OCI-LY7 (cell line): ENCODE results near the gene ADCY5. TPM values are rescaled to one million over a fixed set of nuclear protein-coding genes. Genes with fewer than 3 reads are reported as not detected.

ENCODE experiments used
- BruUV-seq: library from RNA; stranded (reverse); fragments of 400-500 nt; replicated peaks from 2 replicates; lab custom pipeline; 2021; lab: Mats Ljungman, UMichigan
- CTCF ChIA-PET: fragments of 300-600 bp; sonication (Branson Sonifier 250); formaldehyde crosslinking; loops from one replicate; lab custom pipeline; 2022; ENCODE audit warnings: antibody characterized with exemption; ENCODE audit not compliant: unreplicated experiment; lab: Charles Lee
- POLR2A ChIA-PET: fragments of 300-600 bp; sonication (Branson Sonifier 250); formaldehyde crosslinking; loops from one replicate; lab custom pipeline; 2022; ENCODE audit warnings: antibody characterized with exemption; lab: Charles Lee
- DNase-seq: peaks from one replicate; pipeline ENCODE4 v3.0.0-alpha.2; 2015; ENCODE audit warnings: low spot score
- H2AFZ ChIP-seq: fragments of 200-600 bp; sonication (generic), shearing (Covaris generic); 2 replicates; pipeline ENCODE4 v1.6.1; 2014; ENCODE audit warnings: mild to moderate bottlenecking, antibody characterized with exemption, low read length, moderate library complexity
- H3K27ac ChIP-seq: fragments of 200-600 bp; sonication (generic); 2 replicates; pipeline ENCODE4 v1.5.1; 2014; ENCODE audit warnings: mixed run types, low read depth, mild to moderate bottlenecking, moderate library complexity, low read length, inconsistent platforms; ENCODE audit not compliant: poor library complexity, severe bottlenecking
- H3K36me3 ChIP-seq: fragments of 200-600 bp; sonication (generic); 2 replicates; pipeline ENCODE4 v1.6.1; 2014; ENCODE audit warnings: mild to moderate bottlenecking, antibody characterized with exemption, low read length, moderate library complexity, mixed read lengths; ENCODE audit not compliant: insufficient read depth
- H3K4me1 ChIP-seq: fragments of 200-600 bp; sonication (generic); 2 replicates; pipeline ENCODE4 v1.5.1; 2014; ENCODE audit warnings: mild to moderate bottlenecking, low read length; ENCODE audit not compliant: insufficient read depth, poor library complexity, severe bottlenecking
- H3K4me2 ChIP-seq: fragments of 200-600 bp; sonication (generic); 2 replicates; pipeline ENCODE4 v1.6.1; 2014; ENCODE audit warnings: mild to moderate bottlenecking, low read length
- H3K4me3 ChIP-seq: fragments of 200-600 bp; sonication (generic); 2 replicates; pipeline ENCODE4 v1.5.1; 2014; ENCODE audit warnings: mild to moderate bottlenecking, low read depth, low read length; ENCODE audit not compliant: poor library complexity, severe bottlenecking
- H3K79me2 ChIP-seq: fragments of 200-600 bp; sonication (generic); 2 replicates; pipeline ENCODE4 v1.6.1; 2016; ENCODE audit warnings: low read depth, mild to moderate bottlenecking, low read length, moderate library complexity, mixed read lengths; ENCODE audit not compliant: insufficient read depth
- H3K9me2 ChIP-seq: fragments of 200-600 bp; sonication (generic); 2 replicates; pipeline ENCODE4 v1.6.1; 2016; ENCODE audit warnings: mild to moderate bottlenecking, low read length, mixed read lengths; ENCODE audit not compliant: insufficient read depth
- H3K9me3 ChIP-seq: fragments of 200-600 bp; sonication (generic); 2 replicates; pipeline ENCODE4 v1.6.1; 2014; ENCODE audit warnings: mild to moderate bottlenecking, mixed run types, low read length, mixed read lengths
- H4K20me1 ChIP-seq: fragments of 200-600 bp; sonication (generic); 2 replicates; pipeline ENCODE4 v1.6.1; 2014; ENCODE audit warnings: mild to moderate bottlenecking, antibody characterized with exemption, low read length, moderate library complexity, mixed read lengths; ENCODE audit not compliant: insufficient read depth
- CTCF ChIP-seq: fragments of 200-600 bp; sonication (generic); conservative IDR thresholded peaks from 2 replicates; pipeline ENCODE4 v1.5.1; 2014; ENCODE audit warnings: mild to moderate bottlenecking, antibody characterized with exemption, low read length, moderate library complexity, mixed read lengths
- EZH2phosphoT487 ChIP-seq: fragments of 200-600 bp; sonication (generic); IDR thresholded peaks from 2 replicates; pipeline ENCODE4 v1.6.1; 2018; ENCODE audit warnings: low read depth, borderline replicate concordance, mild to moderate bottlenecking, mixed run types, antibody characterized with exemption, low read length, moderate library complexity, mixed read lengths
- intact Hi-C: fragments of 100-400 bp; cut with micrococcal nuclease; formaldehyde crosslinking; loops from one replicate; pipeline ENCODE4 v1.10.0; 2022; ENCODE audit not compliant: unreplicated experiment
- total RNA-seq, 2 experiments: library from RNA; depleted of rRNA in 1 of 2; stranded (reverse); fragments of >200 nt in 1 of 2; shearing (Covaris generic) in 1 of 2; gene quantifications; 2 replicates each; pipeline ENCODE4 v1.2.3, GENCODE V29; 2014 to 2022

The ADCY5 gene
- total RNA-seq, 2 experiments from 2014 or later = 0.03 to 0.63 TPM

GRCh38 chr3:123324880-123325765 lies 123.8 kb downstream of the ADCY5 start:
- intact Hi-C loops = no loop called here
- BruUV-seq = no TSS peak
- Histone ChIP-seq H3K79me2 (no peaks in the 10 kb centered on the region), H3K4me2 (no peak overlapping the region), H3K4me3 (no peak overlapping the region), H3K27ac (no peak overlapping the region), H4K20me1 (no peaks in the 10 kb centered on the region), H3K9me3 (no peaks in the 10 kb centered on the region), H3K9me2 (no peaks in the 10 kb centered on the region), H3K36me3 (no peaks in the 10 kb centered on the region), H3K4me1 (no peaks in the 10 kb centered on the region), H2AFZ (no peak overlapping the region)
- POLR2A ChIA-PET = no interaction called here
- no peak for TF ChIP-seq CTCF
- TF ChIP-seq EZH2phosphoT487 = no peak
- DNase-seq = no peak
- CTCF ChIA-PET = interaction anchor here (0.6 kb wide), 1 partner anchor 14 kb away, joined by 3 read pairs; no protein-coding TSS in a partner anchor

- no TSS peak for BruUV-seq
- H2AFZ ChIP-seq = no peak overlapping the region
- intact Hi-C loops = no loop called here
Observed at GRCh38 chr3:123323781-123324180, 125.1 kb downstream of the ADCY5 start.

More at GRCh38 chr3:123323781-123324180, 125.1 kb downstream of the ADCY5 start:
- ChIA-PET POLR2A (interaction anchor here (0.6 kb wide), 1 partner anchor 140 kb away, joined by 4 read pairs; no protein-coding TSS in a partner anchor), CTCF (no interaction called here)
- Histone ChIP-seq H3K9me3 (no peaks in the 10 kb centered on the region), H4K20me1 (no peaks in the 10 kb centered on the region), H3K9me2 (no peaks in the 10 kb centered on the region), H3K79me2 (no peaks in the 10 kb centered on the region), H3K4me3 (no peak overlapping the region), H3K27ac (no peak overlapping the region), H3K4me1 (no peaks in the 10 kb centered on the region), H3K4me2 (no peak overlapping the region), H3K36me3 (no peaks in the 10 kb centered on the region)
- TF ChIP-seq CTCF (no peak), EZH2phosphoT487 (no peak)
- DNase-seq = no peak
